ENCODE data around the gene SULF2. TPM values are rescaled to one million over a fixed set of nuclear protein-coding genes. Genes with fewer than 3 reads are reported as not detected.

SULF2 gene
- total and polyA plus RNA-seq, 9 of the 15 experiments (the other 6 are each of a cell fraction or from before 2014, with no cell fraction given), result 0.33 TPM; not detected in 8

- TF ChIP-seq PREB (CRISPR knock-in tag; IDR thresholded peaks at IDR 0.05) (no peak), ADNP (tag; IDR thresholded peaks at IDR 0.05) (peak; percentile 45; the same call in 1 of the 2 replicates), ZNF551 (CRISPR knock-in tag; IDR thresholded peaks at IDR 0.05) (no peak), ZBTB9 (CRISPR knock-in tag; IDR thresholded peaks at IDR 0.05) (no peak), ZNF175 (CRISPR knock-in tag; IDR thresholded peaks at IDR 0.05; ENCODE audit: low read depth) (no peak), ARHGAP35 (IDR thresholded peaks at IDR 0.05; ENCODE audit: partially characterized antibody) (no peak), ZNF174 (CRISPR knock-in tag; IDR thresholded peaks at IDR 0.05) (no peak), ZBTB12 (CRISPR knock-in tag; IDR thresholded peaks at IDR 0.05) (no peak), ATF1 (CRISPR knock-in tag; IDR thresholded peaks at IDR 0.05) (no peak), ATF1 (tag; IDR thresholded peaks at IDR 0.05) (no peak), XRCC3 (IDR thresholded peaks at IDR 0.05) (no peak), MEIS2 (IDR thresholded peaks at IDR 0.05; ENCODE audit: partially characterized antibody) (no peak), MXI1 (IDR thresholded peaks at IDR 0.05; ENCODE audit: low read depth, low read length) (no peak), BMI1 (IDR thresholded peaks at IDR 0.05; ENCODE audit: low read length) (no peak)
- TF ChIP-seq, protein P1, sequence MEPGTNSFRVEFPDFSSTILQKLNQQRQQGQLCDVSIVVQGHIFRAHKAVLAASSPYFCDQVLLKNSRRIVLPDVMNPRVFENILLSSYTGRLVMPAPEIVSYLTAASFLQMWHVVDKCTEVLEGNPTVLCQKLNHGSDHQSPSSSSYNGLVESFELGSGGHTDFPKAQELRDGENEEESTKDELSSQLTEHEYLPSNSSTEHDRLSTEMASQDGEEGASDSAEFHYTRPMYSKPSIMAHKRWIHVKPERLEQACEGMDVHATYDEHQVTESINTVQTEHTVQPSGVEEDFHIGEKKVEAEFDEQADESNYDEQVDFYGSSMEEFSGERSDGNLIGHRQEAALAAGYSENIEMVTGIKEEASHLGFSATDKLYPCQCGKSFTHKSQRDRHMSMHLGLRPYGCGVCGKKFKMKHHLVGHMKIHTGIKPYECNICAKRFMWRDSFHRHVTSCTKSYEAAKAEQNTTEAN (CRISPR knock-in tag; IDR thresholded peaks at IDR 0.05), result no peak
Observed at GRCh38 chr20:47754946-47755652, 30.2 kb downstream of the SULF2 start (continued).
